Transverse colon (tissue), 4 donors: ENCODE measurements around the gene GAS7.

Experiments used
- CTCF ChIP-seq, 5 experiments: fragments of 200-600 bp in 3 of 5; fragments of 450-650 bp in 2 of 5; sonication (generic) in 3 of 5; IDR thresholded peaks; 1 replicate in 2 of 5; 2 replicates in 3 of 5; pipeline ENCODE4 v1.5.1; 2016 to 2017; ENCODE audit warnings: antibody characterized with exemption in 5 of 5, inconsistent platforms in 3 of 5, mild to moderate bottlenecking in 2 of 5, moderate library complexity in 1 of 5
- POLR2A ChIP-seq: fragments of 450-650 bp; IDR thresholded peaks from one replicate; pipeline ENCODE4 v1.6.1; 2016; ENCODE audit warnings: antibody characterized with exemption, mild to moderate bottlenecking, moderate library complexity
- POLR2AphosphoS5 ChIP-seq, 3 donors: sonication (generic); formaldehyde crosslinking; IDR thresholded peaks; one replicate each; pipeline ENCODE4 v1.6.1; 2016; ENCODE audit warnings: antibody characterized with exemption in 3 of 3

DNA sequence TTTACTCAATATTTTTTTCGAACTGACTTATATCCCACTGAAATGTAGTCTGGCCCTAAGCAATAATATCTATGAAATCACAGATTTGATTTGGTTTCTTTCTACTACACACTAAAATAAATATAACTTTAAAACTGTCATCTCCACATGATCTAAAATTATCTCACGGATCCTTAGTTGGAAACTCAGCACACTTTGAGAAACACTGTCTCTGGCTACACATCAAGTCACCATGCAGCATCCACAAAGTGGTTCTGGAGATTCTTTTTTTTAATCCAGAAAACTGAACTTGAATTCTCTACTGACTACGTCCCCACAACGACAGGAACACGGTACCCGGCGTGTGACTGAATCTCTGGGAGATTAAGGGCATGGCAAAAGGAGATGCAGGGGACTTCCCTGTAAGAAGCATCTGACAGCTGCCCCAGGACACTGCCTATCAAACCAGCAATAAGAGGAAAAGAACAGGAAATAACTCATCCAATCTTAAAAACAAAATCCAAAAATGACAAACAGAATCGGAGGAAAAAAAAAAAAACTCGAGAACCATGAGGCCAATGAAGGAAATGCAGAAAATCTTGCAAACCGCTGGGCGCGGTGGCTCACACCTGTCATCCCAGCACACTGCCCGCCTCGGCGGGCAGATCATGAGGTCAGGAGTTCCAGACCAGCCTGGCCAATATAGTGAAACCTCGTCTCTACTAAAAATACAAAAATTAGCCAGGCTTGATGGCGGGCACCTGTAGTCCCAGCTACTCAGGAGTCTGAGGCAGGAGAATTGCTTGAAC lies 152.3 kb downstream of the GAS7 start:
- TF ChIP-seq POLR2A (no peak), CTCF (IDR thresholded peaks at IDR 0.05) (no peak), POLR2AphosphoS5 (IDR thresholded peaks at IDR 0.05) (no peak)
